Kidney capillary endothelial cell (primary cell): Measurements from ENCODE around the gene CA5B.
"Not testable (repeated sequence)": the region's sequence is repeated elsewhere in the genome, so short reads cannot be mapped to it uniquely, and the experiment has no call there.

Experiments used
- DNase-seq: peaks from one replicate; pipeline ENCODE4 v3.0.0-alpha.2; 2018; ENCODE audit warnings: low spot score

The CA5B gene

DNA sequence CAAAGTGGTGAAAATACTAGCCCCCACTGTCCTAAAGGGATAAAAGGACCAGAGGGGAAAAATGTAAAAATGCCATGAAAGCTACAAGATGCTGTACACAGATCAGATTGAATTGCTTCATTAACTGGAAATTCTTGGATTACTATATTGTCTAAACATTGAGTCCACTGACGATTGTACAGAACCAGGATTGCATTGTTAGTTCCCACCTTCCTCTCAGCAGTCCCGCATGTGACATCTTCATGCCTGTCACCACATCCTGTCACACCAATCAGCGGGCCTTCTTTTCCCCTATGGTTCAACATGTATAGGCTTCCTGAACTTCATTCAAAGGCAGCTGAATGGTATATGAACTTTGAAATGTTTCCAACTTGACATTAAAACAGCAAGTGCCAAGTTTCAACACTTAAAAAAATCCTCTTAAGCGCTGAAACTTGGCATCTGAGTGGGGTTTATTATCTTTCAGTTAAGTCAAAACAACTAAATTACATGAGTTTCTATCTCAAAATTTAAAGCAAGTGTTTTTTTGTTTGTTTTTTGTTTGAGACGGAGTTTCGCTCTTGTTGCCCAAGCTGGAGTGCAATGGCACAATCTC lies 76.8 kb downstream of the CA5B start:
- no peak for DNase-seq

DNA sequence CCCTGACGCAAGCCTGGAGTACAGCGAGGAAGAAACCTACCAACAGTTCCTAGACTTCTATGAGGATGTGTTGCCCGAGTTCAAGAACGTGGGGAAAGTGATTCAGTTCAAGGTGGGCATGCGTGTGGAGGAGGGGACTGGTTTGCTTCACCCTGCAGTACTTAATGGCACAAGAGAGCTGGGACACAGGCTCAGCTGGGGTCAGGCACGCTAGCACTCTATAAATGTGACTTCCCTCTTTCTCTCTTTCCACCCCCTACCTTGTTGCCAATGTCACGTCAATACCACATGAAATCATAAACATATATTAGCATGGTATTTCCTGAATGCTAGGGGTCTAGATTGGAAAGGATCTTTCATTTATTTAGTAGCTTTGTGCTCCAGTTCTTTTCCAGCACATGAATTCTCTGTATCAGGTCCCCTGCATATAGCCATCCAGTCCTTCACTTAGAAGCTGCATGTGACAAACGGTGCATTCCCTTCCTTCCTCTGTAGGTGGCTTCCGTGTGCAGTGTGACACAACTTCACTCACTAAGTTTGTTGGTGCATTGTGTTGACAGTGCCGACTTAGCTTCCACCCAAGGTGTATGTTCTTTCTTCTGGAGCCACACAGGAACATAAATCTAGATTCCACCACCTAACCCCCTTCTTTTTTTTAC lies 77.8 kb downstream of the CA5B start:
- peak; percentile 15 for DNase-seq

- no peak for DNase-seq
These were observed 78.4 kb downstream of the CA5B start for GRCh38 chrX:15816438-15816809.

GRCh38 chrX:15816886-15817285 lies 78.8 kb downstream of the CA5B start:
- DNase-seq: no peak

DNA sequence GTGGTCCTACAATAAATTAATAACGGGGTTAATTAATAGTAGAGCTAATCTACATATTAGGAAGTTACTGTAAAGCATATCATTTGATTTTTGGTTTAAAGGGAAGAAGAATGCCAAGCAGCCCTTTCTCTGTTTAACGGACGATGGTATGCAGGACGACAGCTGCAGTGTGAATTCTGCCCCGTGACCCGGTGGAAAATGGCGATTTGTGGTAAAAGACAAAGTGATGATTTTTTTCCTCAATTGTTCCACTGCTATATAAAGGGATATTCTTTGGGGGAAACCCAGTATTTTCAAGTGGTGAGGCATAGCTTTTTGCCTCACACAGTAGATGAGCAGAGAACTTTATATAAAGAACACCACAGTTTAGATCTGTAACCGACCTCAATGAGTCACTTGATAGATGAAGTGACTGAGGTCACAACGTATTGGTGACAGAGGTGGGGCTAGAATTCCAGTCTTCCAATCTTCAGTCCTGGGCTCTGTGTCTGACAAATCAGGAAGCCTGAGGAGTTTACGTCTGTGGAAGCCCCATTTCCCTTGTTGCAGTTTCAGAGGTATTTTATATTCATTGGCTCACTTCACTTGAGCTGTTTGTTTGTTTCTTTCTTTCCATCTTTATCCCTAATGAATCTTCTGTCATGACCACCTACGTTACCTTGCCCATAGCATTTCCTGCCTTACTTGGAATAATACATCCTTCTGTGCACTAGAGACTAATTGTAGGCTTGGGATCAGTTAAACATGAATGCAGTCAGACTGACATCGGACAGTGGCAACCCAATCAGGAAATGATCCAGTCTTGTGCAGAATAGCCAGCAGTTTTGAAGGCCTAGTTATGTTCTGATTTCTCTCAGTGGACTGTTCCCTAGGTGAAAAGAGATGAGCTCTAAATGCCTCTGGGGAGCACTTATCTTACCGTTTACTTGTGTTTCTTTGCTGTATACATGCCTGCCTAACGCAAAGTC lies 82.3 kb downstream of the CA5B start:
- no peak for DNase-seq

GRCh38 chrX:15822922-15823321 lies 84.9 kb downstream of the CA5B start:
- no peak for DNase-seq

GRCh38 chrX:15825936-15826335 lies 87.9 kb downstream of the CA5B start:
- no peak for DNase-seq

DNA sequence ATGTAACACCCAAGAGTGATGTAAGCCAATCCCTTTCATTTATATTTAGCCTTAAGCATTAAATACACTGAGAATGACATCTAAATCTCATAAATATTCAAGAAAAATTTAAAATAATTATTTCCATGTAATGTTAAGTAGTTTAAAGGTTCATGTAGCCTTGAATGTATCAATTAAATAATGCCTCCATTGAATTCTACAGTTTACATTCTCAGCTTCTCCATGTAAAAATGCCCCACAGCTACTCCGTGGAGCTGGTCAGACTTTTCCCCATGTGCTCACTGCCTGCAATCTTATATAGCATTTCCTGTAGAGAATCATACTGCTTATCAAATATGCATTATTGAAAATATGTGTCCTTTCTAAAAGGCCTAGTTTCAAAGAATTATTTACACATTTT lies 91.1 kb downstream of the CA5B start:
- DNase-seq: no peak

DNA sequence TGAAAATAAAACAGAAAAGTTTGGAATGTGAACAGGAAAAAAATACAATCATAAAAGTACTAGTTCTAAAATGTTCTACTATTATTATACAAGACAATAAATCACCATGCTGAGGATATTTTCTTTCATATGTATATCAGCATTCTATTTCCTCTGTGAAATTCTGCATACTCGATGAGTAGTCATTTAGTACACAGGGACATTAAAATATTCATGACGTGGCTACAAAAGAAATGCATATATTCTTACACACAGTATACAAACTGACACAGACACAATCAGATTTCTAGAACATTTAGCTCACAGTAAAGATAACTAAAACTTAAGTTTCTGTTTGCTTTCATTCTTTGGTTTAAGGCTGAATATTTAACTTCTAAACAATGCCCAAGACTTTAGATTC lies 93.3 kb downstream of the CA5B start:
- DNase-seq: not testable (repeated sequence)

DNA sequence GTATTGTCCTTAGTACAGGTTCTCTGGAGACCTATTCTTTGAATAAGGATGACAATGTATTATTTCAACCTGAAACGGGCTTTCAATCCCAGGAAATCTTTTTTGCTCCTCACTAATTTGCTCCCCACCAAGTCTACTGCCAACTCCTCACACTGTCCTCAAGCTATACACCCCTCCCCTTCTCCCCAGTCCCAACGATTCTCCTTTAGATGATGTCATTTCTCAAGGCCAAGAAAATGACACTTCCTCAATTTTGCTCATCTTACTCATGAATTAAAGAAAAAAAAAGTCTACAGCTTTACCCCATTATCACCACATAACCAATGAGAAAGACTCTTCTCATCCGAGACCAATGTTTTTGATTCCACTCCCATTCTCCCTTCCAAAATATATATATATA lies 96.0 kb downstream of the CA5B start:
- DNase-seq: no peak

GRCh38 chrX:15834827-15835595 lies 96.9 kb downstream of the CA5B start:
- DNase-seq: no peak
